C4-2B (cell line): ENCODE data around the gene ZNRF3.

Experiments used
- ZFX ChIP-seq: fragments of 450-650 bp; IDR thresholded peaks from 2 replicates; pipeline ENCODE4 v1.6.1; 2017
- TF ChIP-seq, protein P1 (sequence below): fragments of 450-650 bp; conservative IDR thresholded peaks from 2 replicates; pipeline ENCODE4 v1.5.1; 2017; ENCODE audit warnings: mild to moderate bottlenecking

DNA sequence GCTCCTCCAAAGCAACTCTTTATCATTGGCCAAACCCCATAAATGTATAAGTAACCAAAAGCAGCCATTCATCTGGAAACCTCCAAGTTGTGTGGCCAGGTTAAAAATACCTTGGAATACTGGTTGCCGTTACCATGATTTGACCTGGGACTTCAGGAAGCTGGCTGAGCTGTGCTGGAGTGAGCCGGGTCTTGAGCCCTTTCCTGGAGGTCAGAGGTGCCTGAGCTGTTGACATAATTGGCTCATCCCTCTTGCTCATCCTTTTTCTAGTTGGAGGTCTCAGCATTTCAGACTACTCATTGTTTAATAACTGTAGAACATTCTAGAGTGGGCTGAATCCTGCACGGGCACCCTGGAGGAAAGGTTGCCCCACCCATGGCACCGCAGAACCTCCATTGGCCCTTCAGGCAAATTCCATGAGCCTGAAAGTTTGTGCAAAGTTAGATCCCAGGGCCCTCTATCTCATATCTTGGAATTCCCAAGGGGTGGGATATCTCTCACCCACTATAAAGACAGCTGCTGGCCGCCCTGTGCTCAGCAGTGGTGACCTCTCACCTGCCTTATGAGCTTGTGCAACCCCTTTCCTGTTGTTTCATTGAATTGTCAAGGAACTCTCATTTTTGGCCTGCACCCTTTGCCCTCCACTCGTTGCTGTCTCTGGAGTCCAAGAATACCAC, 101.2 kb downstream of the ZNRF3 start:
- TF ChIP-seq, protein P1, sequence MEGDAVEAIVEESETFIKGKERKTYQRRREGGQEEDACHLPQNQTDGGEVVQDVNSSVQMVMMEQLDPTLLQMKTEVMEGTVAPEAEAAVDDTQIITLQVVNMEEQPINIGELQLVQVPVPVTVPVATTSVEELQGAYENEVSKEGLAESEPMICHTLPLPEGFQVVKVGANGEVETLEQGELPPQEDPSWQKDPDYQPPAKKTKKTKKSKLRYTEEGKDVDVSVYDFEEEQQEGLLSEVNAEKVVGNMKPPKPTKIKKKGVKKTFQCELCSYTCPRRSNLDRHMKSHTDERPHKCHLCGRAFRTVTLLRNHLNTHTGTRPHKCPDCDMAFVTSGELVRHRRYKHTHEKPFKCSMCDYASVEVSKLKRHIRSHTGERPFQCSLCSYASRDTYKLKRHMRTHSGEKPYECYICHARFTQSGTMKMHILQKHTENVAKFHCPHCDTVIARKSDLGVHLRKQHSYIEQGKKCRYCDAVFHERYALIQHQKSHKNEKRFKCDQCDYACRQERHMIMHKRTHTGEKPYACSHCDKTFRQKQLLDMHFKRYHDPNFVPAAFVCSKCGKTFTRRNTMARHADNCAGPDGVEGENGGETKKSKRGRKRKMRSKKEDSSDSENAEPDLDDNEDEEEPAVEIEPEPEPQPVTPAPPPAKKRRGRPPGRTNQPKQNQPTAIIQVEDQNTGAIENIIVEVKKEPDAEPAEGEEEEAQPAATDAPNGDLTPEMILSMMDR: no peak
- no peak for TF ChIP-seq ZFX
